K562 (cell line): ENCODE results near the gene FAM117A. TPM values are rescaled to one million over a fixed set of nuclear protein-coding genes. Genes with fewer than 3 reads are reported as not detected.

ENCODE experiments used
- ATAC-seq: fragments of 200-7000 bp; cut with Tn5 transposase; 3 replicates; pipeline ENCODE4 v1.9.1; 2020; ENCODE audit warnings: moderate library complexity
- BruUV-seq: library from RNA; stranded (reverse); fragments of 400-500 nt; replicated peaks from 2 replicates; lab custom pipeline; 2021; lab: Mats Ljungman, UMichigan
- CTCF ChIA-PET: fragments of 300-600 bp; formaldehyde crosslinking; extraction: SDS; loops from one replicate; lab custom pipeline; 2021; ENCODE audit warnings: low intra/inter-chr PET ratio; lab: Yijun Ruan, JAX
- POLR2A ChIA-PET: fragments of 300-600, 350-650 bp; sonication (Branson Sonifier 250); formaldehyde crosslinking; extraction: SDS; loops from one replicate; lab custom pipeline; 2021; ENCODE audit warnings: antibody characterized with exemption, inconsistent platforms; lab: Yijun Ruan, JAX
- DNase-seq, 4 experiments: peaks; one replicate each; pipeline versions ENCODE4 v3.0.0 to v3.0.0-alpha.2; 2011 to 2018; ENCODE audit warnings: low spot score in 3 of 4, mixed read lengths in 3 of 4; ENCODE audit errors: extremely low read depth in 1 of 4
- FAIRE-seq: peaks from 2 replicates; lab custom pipeline; 2011; peaks lifted over from hg19 to GRCh38; lab: Jason Lieb, UNC
- H2AFZ ChIP-seq: 2 replicates; pipeline ENCODE4 v1.6.0; 2011; ENCODE audit warnings: low read depth, low read length, control low read depth, inconsistent platforms
- H3K27ac ChIP-seq: fragments of 200-600 bp; 3 replicates; pipeline ENCODE4 v1.8.0; 2011; ENCODE audit warnings: low read depth, mild to moderate bottlenecking, control low read depth, inconsistent platforms, low read length, moderate library complexity, mixed read lengths; ENCODE audit errors: extremely low read depth
- H3K27me3 ChIP-seq, 2 experiments: fragments of 300-600 bp in 1 of 2; 2 replicates in 1 of 2; 3 replicates in 1 of 2; pipeline versions ENCODE4 v1.6.0 to v1.8.0; 2011; ENCODE audit warnings: inconsistent platforms in 2 of 2, low read length in 2 of 2, mild to moderate bottlenecking in 1 of 2, mixed read lengths in 1 of 2, moderate library complexity in 1 of 2; ENCODE audit not compliant: control insufficient read depth in 2 of 2, insufficient read depth in 2 of 2
- H3K36me3 ChIP-seq: fragments of 300-600 bp; 3 replicates; pipeline ENCODE4 v1.8.0; 2011; ENCODE audit warnings: mild to moderate bottlenecking, low read length, inconsistent platforms; ENCODE audit not compliant: control insufficient read depth, insufficient read depth
- H3K4me1 ChIP-seq, 2 experiments: fragments of 200-600 bp in 1 of 2; replicated peaks in 1 of 2; 2 replicates in 1 of 2; 3 replicates in 1 of 2; pipeline versions ENCODE4 v1.5.1 to v1.8.0; 2011; ENCODE audit warnings: inconsistent platforms in 2 of 2, low read length in 2 of 2, mild to moderate bottlenecking in 1 of 2, mixed read lengths in 1 of 2, moderate library complexity in 1 of 2; ENCODE audit not compliant: control insufficient read depth in 2 of 2, insufficient read depth in 2 of 2
- H3K4me2 ChIP-seq: 2 replicates; pipeline ENCODE4 v1.6.1; 2011; ENCODE audit warnings: low read length, control low read depth, inconsistent platforms, mixed read lengths; ENCODE audit not compliant: insufficient read depth
- H3K4me3 ChIP-seq: fragments of 200-600 bp; sonication (generic), shearing (Covaris generic); 2 replicates; pipeline ENCODE4 v1.5.1; 2016; ENCODE audit warnings: control low read depth, inconsistent platforms
- H3K79me2 ChIP-seq: fragments of 200-600 bp; 3 replicates; pipeline ENCODE4 v1.8.0; 2011; ENCODE audit warnings: low read length, inconsistent platforms; ENCODE audit not compliant: control insufficient read depth, insufficient read depth
- H3K9ac ChIP-seq, 2 experiments: 2 replicates each; pipeline versions ENCODE4 v1.6.0 to v1.6.1; 2011; ENCODE audit warnings: low read depth in 2 of 2, low read length in 2 of 2, control low read depth in 1 of 2, inconsistent platforms in 1 of 2, mild to moderate bottlenecking in 1 of 2, mixed read lengths in 1 of 2; ENCODE audit not compliant: insufficient read depth in 1 of 2
- H3K9me1 ChIP-seq: one replicate; pipeline ENCODE4 v1.6.0; 2011; ENCODE audit warnings: inconsistent platforms, mild to moderate bottlenecking, low read length, moderate library complexity; ENCODE audit not compliant: control insufficient read depth, insufficient read depth
- H3K9me3 ChIP-seq: replicated peaks from 2 replicates; pipeline ENCODE4 v1.5.1; 2011; ENCODE audit warnings: low read depth, low read length, inconsistent platforms; ENCODE audit not compliant: control insufficient read depth, insufficient read depth
- H4K20me1 ChIP-seq: replicated peaks from 2 replicates; pipeline ENCODE4 v1.6.1; 2011; ENCODE audit warnings: low read length, inconsistent platforms, mixed read lengths; ENCODE audit not compliant: control insufficient read depth, insufficient read depth
- BCLAF1 ChIP-seq, 2 experiments: fragments of 450-650 bp in 1 of 2; IDR thresholded peaks; 2 replicates each; pipeline ENCODE4 v1.6.1; 2011 to 2017; ENCODE audit warnings: low read depth in 2 of 2, antibody characterized with exemption in 1 of 2, borderline replicate concordance in 1 of 2, low read length in 1 of 2, mild to moderate bottlenecking in 1 of 2, mixed read lengths in 1 of 2; ENCODE audit not compliant: control insufficient read depth in 1 of 2
- BRD9 ChIP-seq: fragments of 450-650 bp; IDR thresholded peaks from 2 replicates; pipeline ENCODE4 v1.6.1; 2018; ENCODE audit warnings: low read depth; ENCODE audit not compliant: partially characterized antibody
- CXXC5 ChIP-seq: fragments of 250-450 bp; sonication (Bioruptor Pico); IDR thresholded peaks from 2 replicates; pipeline ENCODE4 v1.8.0; 2022; ENCODE audit warnings: inconsistent platforms, mild to moderate bottlenecking, moderate library complexity
- MYC ChIP-seq, 2 experiments: fragments of 250-450 bp in 1 of 2; sonication (Bioruptor Pico) in 1 of 2; IDR thresholded peaks; 2 replicates each; pipeline versions ENCODE4 v1.5.1 to v1.6.1; 2012 to 2021; ENCODE audit warnings: low read depth in 2 of 2, borderline replicate concordance in 1 of 2, improper control_type of control experiment in 1 of 2, low read length in 1 of 2, mild to moderate bottlenecking in 1 of 2, moderate library complexity in 1 of 2
- SIN3A ChIP-seq, 2 experiments: fragments of 150-350 bp in 1 of 2; IDR thresholded peaks; 2 replicates each; pipeline ENCODE4 v1.6.1; 2011 to 2016; ENCODE audit warnings: borderline replicate concordance in 2 of 2, low read depth in 2 of 2, low read length in 2 of 2, mild to moderate bottlenecking in 2 of 2, moderate library complexity in 2 of 2; ENCODE audit not compliant: control insufficient read depth in 1 of 2
- SP1 ChIP-seq: sonication (generic); formaldehyde crosslinking; IDR thresholded peaks from 2 replicates; pipeline ENCODE4 v1.8.1; 2022; ENCODE audit warnings: mild to moderate bottlenecking, missing genetic modification reagents
- TFAP4 ChIP-seq: sonication (generic); formaldehyde crosslinking; IDR thresholded peaks from 2 replicates; pipeline ENCODE4 v1.8.0; 2022; ENCODE audit warnings: missing genetic modification reagents, mild to moderate bottlenecking, moderate library complexity, borderline replicate concordance
- ZFP1 ChIP-seq: fragments of 450-650 bp; formaldehyde crosslinking; IDR thresholded peaks from 2 replicates; pipeline ENCODE4 v1.4.0; 2020; ENCODE audit warnings: mild to moderate bottlenecking, mixed read lengths
- ZNF785 ChIP-seq: fragments of 250-450 bp; sonication (Bioruptor Pico); IDR thresholded peaks from 2 replicates; pipeline ENCODE4 v1.4.0; 2020; ENCODE audit warnings: mild to moderate bottlenecking
- WGBS: fragments of 100-300 bp; shearing (Covaris generic); methylation state at CpG from one replicate; pipeline ENCODE4 v1.1.6; 2016; ENCODE audit warnings: low coverage, mixed read lengths; ENCODE audit not compliant: insufficient coverage; ENCODE audit errors: missing lambda C conversion rate; 5-methylcytosine and 5-hydroxymethylcytosine counted together
- in situ Hi-C: fragments of 300-500 bp; cut with MboI; formaldehyde crosslinking; loops from 4 replicates; pipeline ENCODE4 v1.15.0; 2018; ENCODE audit warnings: inconsistent platforms, mixed read lengths
- intact Hi-C: fragments of 100-400 bp; cut with micrococcal nuclease; formaldehyde crosslinking; loops from 2 replicates; pipeline ENCODE4 v1.14.2; 2022
- polyA plus RNA-seq, 8 experiments: library from polyadenylated mRNA; depleted of rRNA in 4 of 8; stranded (reverse) in 5 of 8; unstranded in 3 of 8; fragments of >200 nt; fragmentation: Nextera tagmentation in 2 of 8; fragmentation: Illumina TruSeq in 1 of 8; extraction: Ambion mirVana in 2 of 8; extraction: Trizol in 1 of 8; gene quantifications; 2 replicates each; pipeline versions ENCODE4 v1.2.1 to v1.2.3, GENCODE V29; 2011 to 2014; ENCODE audit warnings: inconsistent platforms in 1 of 8, missing spikeins in 1 of 8
- total RNA-seq, 7 experiments: library from RNA; depleted of rRNA in 6 of 7; stranded (reverse); fragments of >200 nt in 6 of 7; fragmentation: Illumina TruSeq in 2 of 7; extraction: Trizol in 2 of 7; gene quantifications; 2 replicates each; pipeline versions ENCODE4 v1.2.1 to v1.2.3, GENCODE V29; 2011 to 2021; ENCODE audit warnings: low replicate concordance in 1 of 7
- TF ChIP-seq, protein P1 (sequence below): sonication (generic); formaldehyde crosslinking; IDR thresholded peaks from 2 replicates; pipeline ENCODE4 v1.8.0; 2023; ENCODE audit warnings: mild to moderate bottlenecking, missing genetic modification reagents

FAM117A gene
- total and polyA plus RNA-seq, 9 of the 15 experiments (the other 6 are each of a cell fraction or from before 2014, with no cell fraction given) = 3.1 to 79.7 (median 36.6) TPM

GRCh38 chr17:49793309-49793708, 29.4 kb upstream of the FAM117A start (continued):
- TF ChIP-seq ZNF785 (CRISPR knock-in tag) (no peak), ZFP1 (no peak)

GRCh38 chr17:49789243-49789578, 25.3 kb upstream of the FAM117A start:
- H3K27ac ChIP-seq = peak overlapping the region; percentile 27; the same call in 1 of the 3 replicates
- ChIA-PET CTCF (no interaction called here), POLR2A (interaction anchor here (0.5 to 2.2 kb wide), 3 partner anchors 25 to 1222 kb away, joined by 3 to 13 read pairs (median 3); partner anchors contain the start of gene FAM117A)
- H3K79me2 ChIP-seq = peaks cover 62% of the 10 kb centered on the region
- peak; percentile 98 for FAIRE-seq
- in situ Hi-C loops = loop anchor here (5.0 kb wide), 1 partner anchor 82 kb away; the partner anchor contains the start of gene SLC35B1
- H3K9me1 ChIP-seq = no peaks in the 10 kb centered on the region
- BruUV-seq = TSS peak; percentile 40
- intact Hi-C loops = no loop called here
- 4% methylated on average over 17 of the region's 17 CpGs for WGBS
- no peak overlapping the region for H2AFZ ChIP-seq
- no peaks in the 10 kb centered on the region for H3K9me3 ChIP-seq
- DNase-seq = no peak
- H3K4me1 ChIP-seq = peaks cover 10 to 14% of the 10 kb centered on the region in 2 experiments
- H3K36me3 ChIP-seq = peaks cover 47% of the 10 kb centered on the region
- no peak for ATAC-seq
- no peaks in the 10 kb centered on the region for H3K27me3 ChIP-seq
- H3K4me3 ChIP-seq = peak overlapping the region; percentile 95
- peak overlapping the region; percentile 100 for H3K4me2 ChIP-seq
- no peak for TF ChIP-seq BRD9
- 0 out of 2 replicates have a peak, but pooled peaks have one; percentile 28 for TF ChIP-seq CXXC5 (CRISPR knock-in tag)
- 0 out of 2 replicates have a peak, but pooled peaks have one; percentile 11 for TF ChIP-seq MYC (IDR thresholded peaks at IDR 0.05; ENCODE audit: low read depth, low read length)
- no peak for TF ChIP-seq MYC (CRISPR knock-in tag; IDR thresholded peaks at IDR 0.05; ENCODE audit: borderline replicate concordance, low read depth)
- TF ChIP-seq TFAP4 = peak; percentile 7; the same call in 1 of the 2 replicates
- TF ChIP-seq, protein P1, sequence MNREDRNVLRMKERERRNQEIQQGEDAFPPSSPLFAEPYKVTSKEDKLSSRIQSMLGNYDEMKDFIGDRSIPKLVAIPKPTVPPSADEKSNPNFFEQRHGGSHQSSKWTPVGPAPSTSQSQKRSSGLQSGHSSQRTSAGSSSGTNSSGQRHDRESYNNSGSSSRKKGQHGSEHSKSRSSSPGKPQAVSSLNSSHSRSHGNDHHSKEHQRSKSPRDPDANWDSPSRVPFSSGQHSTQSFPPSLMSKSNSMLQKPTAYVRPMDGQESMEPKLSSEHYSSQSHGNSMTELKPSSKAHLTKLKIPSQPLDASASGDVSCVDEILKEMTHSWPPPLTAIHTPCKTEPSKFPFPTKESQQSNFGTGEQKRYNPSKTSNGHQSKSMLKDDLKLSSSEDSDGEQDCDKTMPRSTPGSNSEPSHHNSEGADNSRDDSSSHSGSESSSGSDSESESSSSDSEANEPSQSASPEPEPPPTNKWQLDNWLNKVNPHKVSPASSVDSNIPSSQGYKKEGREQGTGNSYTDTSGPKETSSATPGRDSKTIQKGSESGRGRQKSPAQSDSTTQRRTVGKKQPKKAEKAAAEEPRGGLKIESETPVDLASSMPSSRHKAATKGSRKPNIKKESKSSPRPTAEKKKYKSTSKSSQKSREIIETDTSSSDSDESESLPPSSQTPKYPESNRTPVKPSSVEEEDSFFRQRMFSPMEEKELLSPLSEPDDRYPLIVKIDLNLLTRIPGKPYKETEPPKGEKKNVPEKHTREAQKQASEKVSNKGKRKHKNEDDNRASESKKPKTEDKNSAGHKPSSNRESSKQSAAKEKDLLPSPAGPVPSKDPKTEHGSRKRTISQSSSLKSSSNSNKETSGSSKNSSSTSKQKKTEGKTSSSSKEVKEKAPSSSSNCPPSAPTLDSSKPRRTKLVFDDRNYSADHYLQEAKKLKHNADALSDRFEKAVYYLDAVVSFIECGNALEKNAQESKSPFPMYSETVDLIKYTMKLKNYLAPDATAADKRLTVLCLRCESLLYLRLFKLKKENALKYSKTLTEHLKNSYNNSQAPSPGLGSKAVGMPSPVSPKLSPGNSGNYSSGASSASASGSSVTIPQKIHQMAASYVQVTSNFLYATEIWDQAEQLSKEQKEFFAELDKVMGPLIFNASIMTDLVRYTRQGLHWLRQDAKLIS (CRISPR knock-in tag) = 0 out of 2 replicates have a peak, but pooled peaks have one; percentile 16
- peak in 1 of 2 experiments; percentile 82; a peak in 1 of 4 replicates for TF ChIP-seq SIN3A (IDR thresholded peaks at IDR 0.05; ENCODE audit: borderline replicate concordance in 2 of 2, control insufficient read depth in 1 of 2, low read depth in 2 of 2, low read length in 2 of 2)
- peak; percentile 87; the same call in 1 of the 2 replicates for TF ChIP-seq SP1 (CRISPR knock-in tag)
- no peak for TF ChIP-seq BCLAF1 (IDR thresholded peaks at IDR 0.05; ENCODE audit: borderline replicate concordance in 1 of 2, control insufficient read depth in 1 of 2, low read depth in 2 of 2, low read length in 1 of 2)
- peaks cover 9% of the 10 kb centered on the region for H4K20me1 ChIP-seq
- H3K9ac ChIP-seq = peak overlapping the region; percentile 24 to 45; a peak in 3 of 4 replicates
